ENCODE results near the gene KRT13.

Gene KRT13

DNA sequence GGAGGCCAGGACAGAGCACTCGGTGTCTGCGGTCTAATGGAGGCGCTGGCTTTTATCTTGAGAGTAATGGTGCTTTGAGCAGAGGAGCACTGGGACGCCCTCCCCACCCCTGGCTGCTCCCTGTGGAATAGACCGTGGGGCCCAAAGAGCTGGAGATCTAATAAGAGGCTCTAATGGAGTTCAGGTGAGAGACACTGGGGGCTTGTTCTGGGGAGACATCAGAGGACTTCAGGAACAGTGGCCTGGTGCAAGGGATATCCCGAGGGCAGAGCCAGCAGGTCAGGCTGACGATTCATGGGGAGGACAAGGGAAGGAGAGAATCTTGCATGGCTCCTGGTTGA is 32.2 kb upstream of the KRT13 start:
- DNase-seq = no peak

- DNase-seq = no peak
Observed at GRCh38 chr17:41536741-41537613, 31.6 kb upstream of the KRT13 start.

GRCh38 chr17:41535764-41536481 is 30.5 kb upstream of the KRT13 start:
- DNase-seq = no peak

DNA sequence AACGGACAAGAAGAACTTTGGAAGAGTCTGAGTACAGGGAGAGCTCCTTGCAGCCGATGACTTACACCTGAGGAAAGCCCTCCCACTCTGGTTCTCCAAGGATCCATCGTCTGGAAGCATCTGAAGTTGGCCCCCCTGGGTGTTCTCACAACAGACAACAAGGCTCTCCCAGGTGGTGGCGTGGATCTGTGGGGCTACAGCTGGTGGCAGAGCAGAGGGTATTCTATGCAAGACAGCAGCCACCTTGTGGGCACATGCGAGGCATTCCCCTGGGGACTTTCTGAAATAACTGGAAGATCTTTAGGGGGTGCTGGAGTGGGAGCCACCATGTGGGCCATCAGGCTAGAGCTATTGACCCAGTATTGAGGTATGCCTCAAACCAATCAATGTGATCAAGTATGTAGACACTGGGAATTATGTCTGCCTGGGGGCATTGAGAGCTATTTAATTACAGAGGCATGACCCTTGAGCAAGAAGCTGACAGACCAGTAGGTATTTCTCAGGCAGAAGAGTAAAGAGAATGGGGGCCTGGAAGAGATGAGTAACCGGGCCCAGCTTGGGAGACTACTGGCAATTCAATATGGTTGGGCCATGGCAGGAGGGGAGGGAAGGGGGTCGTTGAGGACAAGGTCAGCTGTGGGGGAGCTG is 29.6 kb upstream of the KRT13 start:
- DNase-seq = no peak

DNA sequence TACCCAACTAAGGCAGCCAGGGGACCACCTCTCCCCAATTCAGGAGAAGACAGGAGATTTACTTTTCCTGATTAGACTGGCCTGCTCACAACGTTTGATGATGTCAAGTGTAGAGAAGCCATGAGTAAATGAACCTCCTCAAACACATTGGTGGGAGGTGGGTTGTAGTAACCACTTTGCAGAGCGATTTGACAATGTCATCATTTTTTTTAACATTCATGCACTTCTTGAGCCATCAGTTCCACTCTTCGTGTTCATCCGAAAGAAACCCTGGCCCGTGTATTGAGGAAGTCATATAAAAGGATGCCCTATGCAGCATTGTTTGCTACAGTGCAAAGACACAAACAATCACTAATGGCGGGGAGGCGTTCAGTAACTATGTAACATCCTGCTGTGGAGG is 28.2 kb upstream of the KRT13 start:
- no peak for DNase-seq

GRCh38 chr17:41532947-41533570 is 27.6 kb upstream of the KRT13 start:
- no peak for DNase-seq

DNA sequence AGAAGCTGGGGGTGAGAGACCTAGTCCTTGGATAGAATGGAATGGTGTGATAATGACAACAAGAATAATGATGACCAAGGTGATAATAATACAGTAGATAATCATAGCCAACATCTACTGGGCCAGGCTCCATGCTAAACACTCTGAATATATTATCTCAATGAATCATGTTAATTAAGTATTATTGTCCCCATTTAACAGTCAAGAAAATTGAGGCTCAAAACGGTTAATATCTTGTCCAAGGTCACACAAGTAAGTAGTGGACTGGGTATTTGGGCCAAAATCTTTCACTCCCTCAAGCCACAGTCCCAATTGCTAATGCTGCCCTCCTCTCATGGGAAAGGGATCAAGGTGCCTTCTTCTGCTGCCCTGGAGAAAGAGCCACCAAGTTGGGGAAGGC is 26.6 kb upstream of the KRT13 start:
- DNase-seq = no peak

GRCh38 chr17:41530062-41531048 is 24.9 kb upstream of the KRT13 start:
- DNase-seq = no peak

DNA sequence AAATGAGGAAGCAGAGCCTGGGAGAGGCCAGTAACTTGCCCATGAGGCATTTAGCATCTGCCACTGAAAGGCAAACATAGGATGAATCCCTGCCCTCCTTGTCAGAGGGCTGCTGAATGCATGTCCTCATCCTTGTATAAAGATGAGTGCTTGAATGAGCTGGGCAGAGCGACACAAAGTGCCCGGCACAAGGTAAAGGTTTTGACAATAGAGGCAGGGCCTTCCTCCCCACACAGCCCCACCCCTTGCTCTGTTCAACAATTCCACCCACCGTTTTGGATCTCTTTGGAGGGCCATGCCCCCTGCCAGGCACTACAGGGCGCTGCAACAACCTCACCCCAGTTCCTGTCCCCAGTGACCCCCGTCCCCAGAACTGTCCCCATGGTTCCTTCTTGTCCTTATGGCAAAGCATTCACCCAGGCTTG is 24.1 kb upstream of the KRT13 start:
- DNase-seq = no peak

DNA sequence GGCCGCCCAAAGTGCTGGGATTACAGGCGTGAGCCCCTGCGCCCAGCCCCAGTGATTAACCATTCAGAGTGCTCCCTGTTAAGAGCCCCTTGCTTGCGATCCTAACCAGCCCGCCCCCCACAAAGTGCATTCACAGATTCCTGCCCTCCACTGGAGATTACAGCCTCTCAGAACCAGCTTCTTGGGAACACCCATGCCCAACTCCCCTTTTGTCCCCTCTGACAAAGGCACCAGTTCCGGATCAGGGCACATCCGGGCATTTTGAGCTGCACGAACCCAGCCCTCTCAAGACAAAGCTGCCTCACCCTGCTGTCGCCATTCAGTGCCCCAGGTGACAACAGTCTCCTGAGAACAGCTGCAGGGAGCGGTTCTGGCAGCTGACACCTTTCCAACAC is 23.5 kb upstream of the KRT13 start:
- no peak for DNase-seq

DNA sequence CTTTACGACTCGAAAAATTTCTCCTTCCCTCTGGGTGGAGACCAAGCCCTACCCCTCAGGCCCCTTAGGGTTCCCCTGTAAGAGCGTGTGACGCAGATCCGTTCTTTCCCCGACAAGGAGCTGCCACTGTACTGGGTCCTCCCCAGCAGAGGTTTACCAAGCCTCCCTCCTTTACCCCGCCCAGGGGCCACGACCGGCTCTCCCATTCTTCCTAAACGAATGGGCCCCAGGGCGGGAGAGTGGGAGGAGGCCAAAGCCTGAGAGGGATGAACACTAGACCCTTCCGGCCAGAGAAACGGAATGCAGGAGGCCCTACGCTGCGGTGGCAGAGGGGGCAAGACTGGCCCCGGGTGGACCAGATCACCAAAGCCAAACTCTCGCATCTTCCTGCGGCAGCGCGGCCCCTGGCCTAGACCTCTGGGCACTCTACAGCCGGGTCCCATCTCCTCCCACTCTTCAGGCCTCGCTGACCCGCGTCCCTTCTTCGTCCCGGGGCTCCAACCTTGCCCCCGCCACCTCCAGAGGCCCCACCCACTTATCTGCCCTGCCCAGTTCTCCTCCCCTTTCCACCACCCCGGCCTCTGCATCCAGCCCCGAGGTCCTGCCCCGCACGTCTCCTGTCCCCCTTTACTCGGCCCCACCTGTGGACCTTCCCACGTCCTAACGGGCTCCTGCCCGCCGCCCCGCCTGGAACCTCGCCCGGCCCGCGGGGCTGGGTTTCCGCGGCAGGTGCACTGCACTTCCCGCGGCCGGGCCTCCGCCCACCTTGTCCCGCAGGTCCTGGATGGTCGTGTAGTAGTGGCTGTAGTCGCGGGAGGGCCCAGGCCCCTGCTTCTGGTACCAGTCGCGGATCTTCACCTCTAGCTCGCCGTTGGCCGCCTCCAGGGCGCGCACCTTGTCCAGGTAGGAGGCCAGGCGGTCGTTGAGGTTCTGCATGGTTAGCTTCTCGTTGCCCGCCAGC is 21.9 kb upstream of the KRT13 start:
- no peak for DNase-seq

GRCh38 chr17:41524261-41524660 is 18.8 kb upstream of the KRT13 start:
- DNase-seq = no peak

GRCh38 chr17:41523787-41524186 is 18.4 kb upstream of the KRT13 start:
- no peak for DNase-seq

DNA sequence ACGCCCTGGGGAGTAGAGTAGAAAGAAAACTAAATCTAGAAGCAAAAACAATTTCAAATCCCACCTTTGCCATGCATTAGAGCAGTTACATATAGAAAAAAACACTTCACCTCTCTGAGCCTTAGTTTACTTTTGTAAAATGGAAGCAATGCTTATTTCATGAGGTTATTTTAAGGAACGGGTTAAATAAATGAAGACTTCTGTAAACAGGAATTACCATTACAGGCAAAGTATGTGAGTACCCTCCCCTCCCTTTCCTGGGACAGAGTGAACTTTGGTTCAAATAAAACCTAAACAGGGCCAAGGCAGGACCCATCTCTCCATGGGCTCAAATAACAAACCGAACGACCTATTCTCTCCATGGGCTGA is 17.8 kb upstream of the KRT13 start:
- no peak for DNase-seq

GRCh38 chr17:41522301-41523224 is 17.2 kb upstream of the KRT13 start:
- no peak for DNase-seq

GRCh38 chr17:41521574-41522261 is 16.3 kb upstream of the KRT13 start:
- DNase-seq = no peak

- no peak for DNase-seq
Observed at GRCh38 chr17:41520821-41521521, 15.6 kb upstream of the KRT13 start.

DNA sequence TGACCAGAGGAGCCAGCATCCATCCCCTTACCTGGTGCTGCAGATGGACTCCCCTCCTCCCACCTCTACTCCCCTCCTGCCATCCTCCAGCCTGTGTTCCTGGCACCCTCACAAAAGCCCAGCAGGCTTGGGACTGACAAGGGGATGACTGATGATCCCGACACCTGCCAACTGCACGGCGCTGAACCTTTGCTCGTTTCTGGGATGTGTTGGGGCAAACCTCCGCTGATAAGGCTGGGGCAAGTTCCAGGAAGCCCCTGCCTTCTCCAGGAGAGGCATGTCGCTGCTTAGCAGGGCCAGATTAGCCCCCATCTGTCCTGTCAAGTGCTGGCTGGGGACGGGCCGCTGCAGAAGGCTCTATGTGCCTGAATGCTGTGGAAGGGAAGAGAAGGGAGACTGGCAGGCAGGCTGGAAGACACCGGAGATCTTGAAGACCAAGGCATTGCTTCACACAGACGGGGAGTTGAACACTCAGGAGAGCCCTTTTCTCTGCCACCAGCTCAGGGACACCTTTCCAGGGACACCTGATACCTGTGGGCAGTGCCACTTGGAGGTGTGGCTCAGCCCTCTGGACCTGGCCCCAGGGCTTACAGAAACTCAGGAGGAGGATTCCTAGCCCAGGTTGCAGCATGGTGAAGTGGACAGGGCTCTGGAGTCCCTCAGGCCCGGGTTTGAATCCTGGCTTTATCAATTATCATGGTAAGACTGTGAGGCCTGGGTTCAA is 14.3 kb upstream of the KRT13 start:
- no peak for DNase-seq
